RPMI7951 (cell line): ENCODE results near the gene SMG6. TPM values are rescaled to one million over a fixed set of nuclear protein-coding genes. Genes with fewer than 3 reads are reported as not detected.
A peak's percentile ranks its signal among the peaks of the same experiment; 100 is the strongest.

ENCODE experiments used
- DNase-seq: peaks from one replicate; pipeline ENCODE4 v3.0.0-alpha.2; 2012; ENCODE audit warnings: low read depth
- total RNA-seq: library from RNA; depleted of rRNA; stranded (reverse); fragments of >200 nt; shearing (Covaris generic); gene quantifications from 2 replicates; pipeline ENCODE4 v1.2.3, GENCODE V29; 2014

SMG6 gene
- total RNA-seq, 1 experiment from 2014 or later = 26.1 TPM

DNA sequence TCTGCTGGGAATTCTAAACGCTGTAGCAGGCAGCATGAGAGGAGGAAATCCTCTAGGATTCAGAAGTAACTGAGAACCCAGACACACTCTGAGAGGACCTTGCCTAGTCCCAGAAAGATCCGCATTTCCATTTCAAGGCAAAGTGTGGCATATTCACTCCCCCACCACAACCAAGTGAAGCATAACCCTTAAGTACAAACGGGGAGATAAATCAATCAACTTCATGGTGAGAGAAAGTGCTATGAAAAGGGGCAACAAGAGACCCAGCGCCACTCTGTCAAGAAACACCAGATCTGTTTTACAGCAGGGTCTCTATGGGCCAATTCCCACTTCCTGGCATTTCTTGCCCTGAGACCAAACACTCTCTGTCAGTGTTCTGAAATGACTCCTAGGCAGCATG is 68.3 kb downstream of the SMG6 start:
- no peak for DNase-seq

- peak; percentile 85 for DNase-seq
These were observed 70.1 kb downstream of the SMG6 start for GRCh38 chr17:2233441-2233947.

DNA sequence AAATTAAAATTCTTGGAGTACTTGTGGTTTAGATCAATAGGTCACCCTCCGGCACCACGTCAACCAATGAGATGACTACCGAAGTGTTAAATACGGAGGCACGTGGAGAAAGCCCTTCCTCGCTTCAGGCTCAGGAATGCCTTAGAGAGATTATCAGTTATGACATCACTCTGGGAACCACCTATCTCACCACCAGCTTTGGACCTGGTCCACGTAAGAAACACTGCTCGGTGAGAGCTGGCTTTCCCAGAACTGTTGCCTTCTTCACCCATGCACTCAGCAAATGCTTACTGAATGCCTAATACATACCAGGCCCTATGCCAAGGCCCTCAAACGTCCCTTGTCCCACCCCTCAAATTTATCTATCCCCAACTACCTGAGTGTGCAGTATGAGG is 71.3 kb downstream of the SMG6 start:
- DNase-seq = peak; percentile 62

DNA sequence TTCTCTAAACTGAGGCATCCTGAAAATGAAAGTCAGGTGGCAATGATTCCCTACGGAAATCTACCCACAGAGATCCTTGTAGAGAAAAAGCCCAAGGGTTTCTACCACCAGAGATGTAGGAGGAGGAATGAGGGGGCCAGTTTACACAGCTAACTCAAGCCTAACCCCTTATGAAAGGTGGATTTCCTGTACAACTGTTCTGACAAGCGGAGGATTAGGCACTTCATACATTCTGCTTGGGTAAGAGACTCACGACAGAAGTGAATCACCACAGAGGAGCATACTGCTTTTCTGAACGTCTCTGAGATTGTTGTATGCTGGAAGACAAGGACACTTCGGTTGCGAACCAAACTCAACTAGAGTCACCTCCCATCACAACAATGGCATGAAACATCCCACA is 72.7 kb downstream of the SMG6 start:
- no peak for DNase-seq

- DNase-seq = no peak
These were observed 76.4 kb downstream of the SMG6 start for GRCh38 chr17:2227025-2227699.

- no peak for DNase-seq
These were observed 80.0 kb downstream of the SMG6 start for GRCh38 chr17:2223617-2223927.

DNA sequence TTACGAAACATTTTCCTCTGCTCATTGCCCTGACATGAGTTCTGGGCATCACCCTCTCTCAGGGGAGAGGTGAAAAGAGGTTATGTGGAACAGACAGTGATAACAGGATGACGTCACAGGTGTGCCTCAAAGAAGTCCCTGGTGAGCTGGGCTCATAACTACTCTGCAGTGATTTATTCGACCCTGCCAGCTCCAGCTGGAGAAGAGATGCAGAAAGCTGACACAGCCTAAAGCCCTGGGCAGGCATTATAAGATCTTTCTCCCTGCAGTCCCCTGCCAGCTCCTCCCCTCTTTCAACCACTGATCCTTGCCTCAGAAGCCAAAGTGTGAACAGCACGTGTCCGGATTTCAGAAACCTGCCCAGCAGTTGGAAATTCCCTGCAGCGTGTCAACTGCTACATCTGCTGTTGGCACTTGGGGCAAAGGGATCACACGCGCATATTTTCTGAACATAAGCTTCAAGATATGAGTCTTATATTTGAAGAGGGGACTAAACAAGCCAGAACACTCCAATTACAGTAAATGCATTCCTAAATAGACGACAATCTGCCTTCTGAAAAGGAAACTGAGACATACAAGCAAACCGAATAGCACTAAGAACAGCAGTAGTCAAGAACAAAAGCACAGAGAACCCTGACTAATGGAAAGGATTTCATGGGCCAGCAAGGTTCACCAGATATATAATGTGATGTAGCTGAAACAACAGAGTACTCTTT is 80.5 kb downstream of the SMG6 start:
- no peak for DNase-seq

- no peak for DNase-seq
These were observed 81.3 kb downstream of the SMG6 start for GRCh38 chr17:2222301-2222700.

DNA sequence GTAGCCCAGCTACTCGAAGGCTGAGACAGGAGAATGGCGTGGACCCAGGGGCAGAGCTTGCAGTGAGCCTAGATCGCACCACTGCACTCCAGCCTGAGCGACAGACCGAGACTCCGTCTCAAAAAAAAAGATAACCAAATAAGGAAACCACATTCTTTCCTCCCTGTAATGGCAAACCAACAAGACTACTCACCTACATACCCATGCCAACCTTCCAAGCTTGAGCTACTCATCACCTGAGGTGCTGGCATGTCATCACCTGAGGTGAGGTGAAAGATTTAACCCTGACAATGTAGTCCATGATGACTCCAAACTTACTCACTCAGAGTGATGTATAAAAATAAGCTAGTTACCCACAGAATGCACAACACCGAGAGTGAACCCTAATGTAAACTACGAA is 85.2 kb downstream of the SMG6 start:
- no peak for DNase-seq

DNA sequence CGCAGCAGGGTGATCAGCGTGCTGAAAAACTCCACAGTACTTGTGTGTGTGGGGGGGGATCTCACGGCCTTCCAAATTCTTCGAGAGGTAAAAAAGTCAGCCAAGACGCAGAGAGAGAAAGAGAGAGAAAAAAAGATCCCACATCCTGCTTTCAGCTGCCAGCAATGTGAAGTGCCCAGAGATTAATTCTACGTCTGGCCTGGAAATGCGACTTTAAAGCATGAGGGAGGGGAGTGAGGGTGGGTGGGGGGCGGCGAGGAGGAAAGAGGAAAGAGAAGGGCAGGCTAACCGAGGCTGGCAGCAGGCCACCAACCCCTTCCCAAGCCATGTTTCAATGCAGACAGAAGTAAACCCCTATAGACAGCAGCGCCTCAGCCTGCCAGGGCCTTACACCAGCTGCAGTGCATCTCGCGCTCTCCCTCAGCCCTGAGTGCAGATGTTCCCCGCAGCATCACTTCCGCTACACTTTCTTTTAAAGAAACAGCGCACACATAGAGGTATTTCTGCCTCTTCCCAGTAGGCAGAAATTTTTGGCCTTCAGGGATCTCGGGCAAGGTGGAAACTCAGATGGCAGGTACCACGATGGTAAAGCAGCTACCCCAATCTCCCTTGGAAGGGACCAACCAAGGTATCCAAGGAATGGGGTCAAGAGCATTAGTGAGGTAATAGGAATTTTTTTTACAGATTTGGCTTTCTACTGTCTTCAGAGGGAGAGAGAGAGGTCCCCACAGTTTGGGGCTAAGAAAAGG is 87.8 kb downstream of the SMG6 start:
- DNase-seq = peak; percentile 88

DNA sequence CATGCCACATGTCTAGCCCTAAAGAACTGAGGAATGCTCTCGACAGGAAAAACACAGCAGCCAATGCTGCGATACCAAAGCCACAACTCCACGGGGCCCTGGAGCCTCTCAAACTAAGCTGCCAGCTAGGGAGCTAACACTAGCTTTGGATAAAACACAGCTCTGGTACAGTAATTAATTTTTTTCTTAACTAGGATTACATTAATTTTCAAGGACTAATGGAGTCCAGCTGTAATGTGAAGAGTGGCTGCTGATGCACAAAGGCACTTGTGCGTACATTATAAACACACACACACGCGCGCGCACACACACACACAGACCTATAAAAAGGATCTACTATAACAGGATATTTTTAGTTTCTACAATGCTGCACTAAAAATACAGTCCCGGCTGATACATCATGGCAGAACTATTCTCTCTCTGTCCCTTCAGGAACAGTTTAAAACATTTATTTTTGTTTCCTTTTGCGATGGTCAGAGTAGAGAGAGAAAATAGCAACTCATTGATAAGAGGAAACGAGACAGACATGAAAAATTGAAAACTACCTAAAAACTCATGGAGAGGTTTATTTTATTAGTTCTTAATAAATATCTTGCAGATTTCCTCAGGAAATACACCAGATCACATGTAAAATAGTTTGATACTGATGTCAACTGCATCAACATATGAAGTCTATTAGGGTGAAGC is 88.5 kb downstream of the SMG6 start:
- DNase-seq = peak; percentile 61

DNA sequence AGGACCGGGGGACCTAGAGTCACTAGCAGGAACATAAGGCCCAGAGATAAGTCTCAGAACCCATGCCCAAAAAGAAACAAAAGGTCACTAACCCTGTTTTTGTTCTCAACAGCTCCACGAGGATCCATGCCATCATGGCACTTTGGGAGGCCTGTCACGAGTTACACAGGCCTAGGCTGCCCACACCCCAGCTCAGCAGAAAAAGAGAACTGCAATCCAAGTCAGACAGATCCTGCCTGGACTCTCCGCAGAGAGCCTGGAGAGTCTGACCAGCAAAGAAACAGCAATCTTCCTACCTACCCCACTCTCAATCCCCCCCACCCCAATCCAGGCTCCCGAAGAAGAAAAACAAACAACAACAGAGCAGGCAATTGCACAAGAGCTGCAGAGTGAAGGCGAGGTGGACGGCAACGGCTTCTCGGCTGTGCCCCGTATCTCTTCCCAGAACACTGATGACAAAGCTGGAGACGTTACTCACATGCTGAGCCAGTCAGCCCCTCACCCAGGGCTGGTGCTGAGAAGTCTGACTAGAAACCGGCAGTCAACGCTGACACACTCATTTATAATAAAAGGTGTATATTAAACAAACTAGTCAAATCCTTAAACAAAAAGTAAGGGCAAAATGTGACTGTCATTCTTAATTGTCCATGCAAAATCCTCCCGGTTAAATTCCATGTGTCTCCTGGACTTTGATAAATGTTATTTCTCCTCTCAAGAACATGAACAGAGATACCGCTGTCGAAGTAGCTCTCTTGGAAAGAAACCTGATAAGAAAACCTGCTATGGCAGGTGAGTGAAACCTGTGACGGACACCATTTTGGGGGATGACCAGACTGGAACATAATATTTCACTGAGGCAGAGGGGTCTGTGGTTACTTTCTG is 89.3 kb downstream of the SMG6 start:
- DNase-seq = peak; percentile 73

DNA sequence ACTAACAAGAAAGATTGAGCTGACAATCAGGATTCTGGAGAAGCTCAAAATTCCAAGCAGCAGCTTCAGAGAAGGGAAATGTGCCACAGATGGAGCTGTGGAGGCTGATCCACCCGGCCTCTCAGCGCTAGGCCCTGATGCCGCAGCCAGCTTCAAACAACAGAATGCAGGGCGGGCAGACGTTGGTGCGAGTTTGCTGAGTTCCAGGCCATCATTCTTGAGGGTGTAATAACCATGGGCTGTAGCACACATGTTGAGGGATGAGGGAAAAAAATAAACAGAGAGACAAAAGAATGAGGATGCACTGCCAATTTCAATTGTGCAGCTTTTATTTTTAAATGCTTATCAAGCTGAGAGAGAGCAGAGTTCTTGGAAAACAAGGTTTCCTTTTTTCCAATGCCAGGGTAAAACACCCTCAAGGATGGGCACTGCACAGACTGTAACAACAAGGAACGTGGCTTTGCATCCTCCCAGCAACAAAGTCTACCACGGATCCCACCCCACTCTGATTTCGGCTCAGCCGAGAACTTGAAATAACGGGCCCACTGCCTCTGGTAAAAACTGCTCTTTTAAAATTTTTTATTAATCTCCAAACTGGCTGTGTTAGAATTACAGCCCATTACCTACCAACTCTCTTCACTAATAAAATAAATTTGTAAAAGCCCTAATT is 90.2 kb downstream of the SMG6 start:
- DNase-seq = no peak

- peak; percentile 75 for DNase-seq
These were observed 91.1 kb downstream of the SMG6 start for GRCh38 chr17:2212400-2212981.

GRCh38 chr17:2211661-2212399 is 91.8 kb downstream of the SMG6 start:
- DNase-seq = no peak

DNA sequence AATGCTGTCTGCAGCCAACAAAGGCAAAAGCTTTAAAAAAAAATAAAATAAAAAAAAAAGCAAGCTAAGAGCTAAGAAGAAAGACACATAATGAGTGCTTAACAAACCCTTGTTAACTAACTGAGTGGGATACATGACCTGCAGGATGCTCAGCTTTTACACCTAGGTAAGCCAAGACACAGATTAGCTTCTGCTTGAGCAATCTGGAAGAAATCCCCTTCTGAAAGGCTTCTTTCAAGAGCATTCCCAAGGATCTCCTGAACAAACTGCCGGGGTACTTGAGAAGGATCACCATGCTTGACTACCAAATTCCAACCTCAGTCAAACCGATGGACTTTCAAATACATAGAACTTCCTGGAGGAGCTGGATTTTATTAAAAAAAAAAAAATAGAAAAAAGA is 92.9 kb downstream of the SMG6 start:
- no peak for DNase-seq

- no peak for DNase-seq
These were observed 95.6 kb downstream of the SMG6 start for GRCh38 chr17:2207815-2208515.

DNA sequence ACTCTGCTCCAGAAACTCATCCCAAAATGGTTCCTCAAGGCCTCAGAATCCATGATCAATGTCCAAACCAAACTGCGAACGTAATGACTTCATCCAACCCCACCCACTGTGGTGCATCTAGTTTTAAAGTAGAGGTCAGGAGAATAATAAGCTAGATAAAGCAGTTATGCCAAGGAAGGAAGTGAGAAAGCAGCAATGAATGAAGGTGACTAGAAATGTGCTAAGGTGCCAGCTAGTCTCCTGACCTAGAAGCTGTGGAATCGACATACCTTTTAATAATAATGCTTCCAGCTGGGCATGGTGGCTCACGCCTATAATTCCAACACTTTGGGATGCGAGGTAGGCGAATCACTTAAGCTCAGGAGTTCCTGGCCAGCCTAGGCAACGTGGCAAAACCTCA is 99.2 kb downstream of the SMG6 start:
- no peak for DNase-seq

- DNase-seq = no peak
These were observed 99.8 kb downstream of the SMG6 start for GRCh38 chr17:2203818-2204217.
